ENCODE results near the gene ARAP1. TPM values are rescaled to one million over a fixed set of nuclear protein-coding genes. Genes with fewer than 3 reads are reported as not detected.

The ARAP1 gene
- total and polyA plus RNA-seq, 2 of the 8 experiments (the other 6 are each of a cell fraction or from before 2014, with no cell fraction given): 25.7 to 61.6 TPM

GRCh38 chr11:72799441-72799840 lies 47.2 kb upstream of the ARAP1 start:
- Histone ChIP-seq H3K4ac (replicated peaks; ENCODE audit: insufficient read length, low read depth, low read length) (no peak overlapping the region), H3K4me3 (ENCODE audit: extremely low read depth in 1 of 4, insufficient read depth in 2 of 4, low read depth in 3 of 4, low read length in 4 of 4) (no peak overlapping the region), H3K14ac (ENCODE audit: insufficient read length) (no peak overlapping the region), H2BK5ac (ENCODE audit: low read depth, low read length) (no peak overlapping the region), H2AFZ (ENCODE audit: low read length) (no peak overlapping the region), H2BK15ac (ENCODE audit: low read length) (no peak overlapping the region), H3K4me1 (replicated peaks in 1 of 4; ENCODE audit: control insufficient read depth in 3 of 4, insufficient read depth in 4 of 4, low read length in 3 of 4) (peaks cover 0 to 11% (median 3%) of the 10 kb centered on the region in 4 experiments; a peak in 3 of 7 replicates), H2BK120ac (replicated peaks; ENCODE audit: low read depth, low read length) (no peak overlapping the region), H3K27ac (ENCODE audit: low read depth, low read length) (no peak overlapping the region), H4K5ac (ENCODE audit: insufficient read length, low read depth, low read length) (no peak overlapping the region), H2AK5ac (ENCODE audit: low read depth, low read length) (no peak overlapping the region), H3K23ac (ENCODE audit: insufficient read length) (no peak overlapping the region), H3K9me3 (ENCODE audit: insufficient read depth in 2 of 2, low read depth in 1 of 2, low read length in 1 of 2) (no peaks in the 10 kb centered on the region), H3K23me2 (ENCODE audit: low read depth, low read length) (no peaks in the 10 kb centered on the region), H4K91ac (replicated peaks; ENCODE audit: insufficient read length, low read length) (no peak overlapping the region), H3K36me3 (ENCODE audit: control insufficient read depth in 2 of 4, insufficient read depth in 4 of 4, low read length in 3 of 4) (no peaks in the 10 kb centered on the region), H4K20me1 (replicated peaks in 1 of 2; ENCODE audit: control insufficient read depth in 1 of 2, insufficient read depth in 2 of 2, low read length in 2 of 2) (no peaks in the 10 kb centered on the region), H3K4me2 (ENCODE audit: insufficient read depth in 1 of 2, low read depth in 2 of 2, low read length in 2 of 2) (no peak overlapping the region; a peak in 1 of 4 replicates), H4K8ac (ENCODE audit: extremely low read depth, insufficient read depth, low read length) (no peak overlapping the region), H3K9ac (replicated peaks in 1 of 4; ENCODE audit: extremely low read depth in 1 of 4, low read depth in 3 of 4, low read length in 3 of 4) (no peak overlapping the region), H2BK12ac (ENCODE audit: low read depth, low read length) (no peak overlapping the region), H3K27me3 (replicated peaks in 1 of 4; ENCODE audit: control insufficient read depth in 3 of 4, extremely low read depth in 1 of 4, insufficient read depth in 3 of 4, low read length in 3 of 4) (no peaks in the 10 kb centered on the region), H3K79me2 (ENCODE audit: control insufficient read depth in 1 of 2, insufficient read depth in 2 of 2, low read length in 2 of 2) (no peaks in the 10 kb centered on the region), H3K18ac (ENCODE audit: extremely low read depth, low read length) (no peak overlapping the region), H3K79me1 (ENCODE audit: low read depth, low read length) (no peaks in the 10 kb centered on the region), H2BK20ac (ENCODE audit: low read length) (no peak overlapping the region), H3K56ac (replicated peaks; ENCODE audit: insufficient read length, low read depth, low read length) (no peak overlapping the region)
- DNase-seq (ENCODE audit: low read depth in 1 of 2, low spot score in 2 of 2) (no peak), FAIRE-seq (no peak)
- 89% methylated on average over 3 of the region's 4 CpGs; no CpG with 5 or more reads in 1 of the 2 experiments for WGBS, 2 experiments (ENCODE audit: extremely low coverage in 1 of 2, insufficient coverage in 1 of 2, insufficient read length in 1 of 2, insufficient replicate concordance in 2 of 2, low coverage in 1 of 2, low lambda C conversion rate in 2 of 2, missing lambda C conversion rate in 1 of 2)
- ChIA-PET POLR2A (ENCODE audit: partially characterized antibody) (interaction anchor here (1.8 kb wide), 1 partner anchor 29 kb away, joined by 4 read pairs; no protein-coding TSS in a partner anchor), CTCF (ENCODE audit: partially characterized antibody) (interaction anchor here (1.3 to 2.4 kb wide), 2 partner anchors 12 to 15 kb away, joined by 4 to 8 read pairs; partner anchors contain the start of gene ATG16L2)
- TF ChIP-seq POLR2A (IDR thresholded peaks at IDR 0.05; ENCODE audit: control extremely low read depth in 1 of 2, low read depth in 2 of 2, low read length in 2 of 2): no peak
- no peak for TF ChIP-seq TCF12 (IDR thresholded peaks at IDR 0.05; ENCODE audit: low read depth, low read length)
- no peak for TF ChIP-seq SIN3A (conservative IDR thresholded peaks at IDR 0.05 in 1 of 2, IDR thresholded peaks at IDR 0.05 in 1 of 2; ENCODE audit: low read depth in 1 of 2, low read length in 2 of 2)
- no peak for TF ChIP-seq TAF1 (IDR thresholded peaks at IDR 0.05; ENCODE audit: low read depth, low read length)
- no peak for TF ChIP-seq GTF2F1 (IDR thresholded peaks at IDR 0.05; ENCODE audit: borderline replicate concordance, low read depth, low read length)
- peak; percentile 37; the same call in 1 of the 2 replicates for TF ChIP-seq RFX5 (IDR thresholded peaks at IDR 0.05; ENCODE audit: borderline replicate concordance, low read depth, low read length)
- TF ChIP-seq NRF1 (IDR thresholded peaks at IDR 0.05; ENCODE audit: low read depth, low read length): no peak

Data from H1 (cell line).